Osteoblast (primary cell): Measurements from ENCODE around the gene PROC. TPM values are rescaled to one million over a fixed set of nuclear protein-coding genes. Genes with fewer than 3 reads are reported as not detected.

Experiments used
- DNase-seq: peaks from one replicate; pipeline ENCODE4 v3.0.0; 2011; ENCODE audit warnings: low spot score, mixed read lengths; ENCODE audit not compliant: insufficient read length; ENCODE audit errors: missing footprints
- H2AFZ ChIP-seq: 2 replicates; pipeline ENCODE4 v1.6.0; 2011; ENCODE audit warnings: mild to moderate bottlenecking, low read length
- H3K27ac ChIP-seq: 2 replicates; pipeline ENCODE4 v1.5.1; 2011; ENCODE audit warnings: mild to moderate bottlenecking, low read depth, low read length, moderate library complexity
- H3K27me3 ChIP-seq: 2 replicates; pipeline ENCODE4 v1.6.0; 2012; ENCODE audit warnings: mild to moderate bottlenecking, control low read depth, inconsistent platforms, low read length, moderate library complexity; ENCODE audit not compliant: insufficient read depth
- H3K36me3 ChIP-seq: 2 replicates; pipeline ENCODE4 v1.5.1; 2011; ENCODE audit warnings: mild to moderate bottlenecking, low read length, control low read depth, moderate library complexity; ENCODE audit not compliant: insufficient read depth
- H3K4me1 ChIP-seq: 2 replicates; pipeline ENCODE4 v1.5.1; 2011; ENCODE audit warnings: mild to moderate bottlenecking, low read length, control low read depth, moderate library complexity; ENCODE audit not compliant: insufficient read depth
- H3K4me2 ChIP-seq: 2 replicates; pipeline ENCODE4 v1.6.0; 2011; ENCODE audit warnings: mild to moderate bottlenecking, low read length; ENCODE audit not compliant: insufficient read depth
- H3K4me3 ChIP-seq: fragments of 200-600 bp; sonication (generic); 3 replicates; pipeline ENCODE4 v1.5.1; 2012; ENCODE audit warnings: mild to moderate bottlenecking, low read length, inconsistent platforms; ENCODE audit not compliant: insufficient read depth
- H3K79me2 ChIP-seq: 2 replicates; pipeline ENCODE4 v1.6.0; 2012; ENCODE audit warnings: mild to moderate bottlenecking, low read length, control low read depth, inconsistent platforms; ENCODE audit not compliant: insufficient read depth
- H3K9me3 ChIP-seq: 2 replicates; pipeline ENCODE4 v1.5.1; 2011; ENCODE audit warnings: low read depth, low read length, control low read depth
- H4K20me1 ChIP-seq: 2 replicates; pipeline ENCODE4 v1.6.0; 2012; ENCODE audit warnings: mild to moderate bottlenecking, low read length, control low read depth; ENCODE audit not compliant: insufficient read depth
- total RNA-seq: library from RNA; depleted of rRNA; stranded (reverse); fragments of >200 nt; gene quantifications from 2 replicates; pipeline ENCODE4 v1.2.3, GENCODE V29; 2012
- TF ChIP-seq, protein P1 (sequence below): IDR thresholded peaks from 2 replicates; pipeline ENCODE4 v1.5.1; 2011; ENCODE audit warnings: mild to moderate bottlenecking, low read depth, low read length, moderate library complexity; ENCODE audit errors: extremely low read depth

Gene PROC
- total RNA-seq, 1 donor: not detected

DNA sequence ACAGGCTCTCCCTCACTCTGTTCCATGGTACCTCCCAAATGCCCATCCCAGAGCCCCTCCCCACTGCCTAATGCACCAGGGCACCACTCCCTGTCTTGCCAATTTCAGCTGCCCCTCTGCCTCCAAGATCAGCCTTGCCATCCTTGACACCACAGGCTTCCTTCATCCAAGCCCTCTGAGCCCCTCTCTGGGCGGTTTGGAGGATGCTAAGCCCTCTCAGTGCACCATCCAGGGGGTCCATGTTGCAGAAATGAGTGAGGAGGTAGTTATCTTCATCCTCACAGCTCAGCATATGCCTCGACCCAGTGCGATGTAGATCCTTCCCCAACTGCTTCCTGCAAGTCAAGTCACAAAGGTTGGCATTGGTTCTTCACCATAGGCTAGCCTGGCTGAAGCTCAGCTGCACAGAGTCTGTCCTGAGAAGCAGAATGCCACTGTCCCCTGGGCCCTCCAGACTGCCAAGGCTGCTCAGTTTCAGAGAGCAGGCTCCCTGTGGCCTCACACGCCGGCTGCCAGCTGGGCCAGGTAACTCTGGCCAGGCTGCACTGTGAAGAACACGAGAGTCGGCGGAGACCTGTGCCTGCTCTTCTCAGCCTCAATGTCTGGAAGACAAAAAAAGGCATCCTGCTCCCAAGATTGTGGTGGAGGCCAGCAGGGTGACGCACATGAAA, 20.5 kb upstream of the PROC start:
- Histone ChIP-seq H3K27ac (no peak overlapping the region), H3K4me3 (no peak overlapping the region), H3K27me3 (no peaks in the 10 kb centered on the region), H3K36me3 (no peaks in the 10 kb centered on the region), H3K79me2 (no peaks in the 10 kb centered on the region), H3K4me2 (peak overlapping the region; percentile 55), H3K9me3 (no peaks in the 10 kb centered on the region), H3K4me1 (peaks cover 17% of the 10 kb centered on the region), H2AFZ (peak overlapping the region; percentile 48), H4K20me1 (no peaks in the 10 kb centered on the region)
- DNase-seq: no peak
- TF ChIP-seq, protein P1, sequence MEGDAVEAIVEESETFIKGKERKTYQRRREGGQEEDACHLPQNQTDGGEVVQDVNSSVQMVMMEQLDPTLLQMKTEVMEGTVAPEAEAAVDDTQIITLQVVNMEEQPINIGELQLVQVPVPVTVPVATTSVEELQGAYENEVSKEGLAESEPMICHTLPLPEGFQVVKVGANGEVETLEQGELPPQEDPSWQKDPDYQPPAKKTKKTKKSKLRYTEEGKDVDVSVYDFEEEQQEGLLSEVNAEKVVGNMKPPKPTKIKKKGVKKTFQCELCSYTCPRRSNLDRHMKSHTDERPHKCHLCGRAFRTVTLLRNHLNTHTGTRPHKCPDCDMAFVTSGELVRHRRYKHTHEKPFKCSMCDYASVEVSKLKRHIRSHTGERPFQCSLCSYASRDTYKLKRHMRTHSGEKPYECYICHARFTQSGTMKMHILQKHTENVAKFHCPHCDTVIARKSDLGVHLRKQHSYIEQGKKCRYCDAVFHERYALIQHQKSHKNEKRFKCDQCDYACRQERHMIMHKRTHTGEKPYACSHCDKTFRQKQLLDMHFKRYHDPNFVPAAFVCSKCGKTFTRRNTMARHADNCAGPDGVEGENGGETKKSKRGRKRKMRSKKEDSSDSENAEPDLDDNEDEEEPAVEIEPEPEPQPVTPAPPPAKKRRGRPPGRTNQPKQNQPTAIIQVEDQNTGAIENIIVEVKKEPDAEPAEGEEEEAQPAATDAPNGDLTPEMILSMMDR: no peak

DNA sequence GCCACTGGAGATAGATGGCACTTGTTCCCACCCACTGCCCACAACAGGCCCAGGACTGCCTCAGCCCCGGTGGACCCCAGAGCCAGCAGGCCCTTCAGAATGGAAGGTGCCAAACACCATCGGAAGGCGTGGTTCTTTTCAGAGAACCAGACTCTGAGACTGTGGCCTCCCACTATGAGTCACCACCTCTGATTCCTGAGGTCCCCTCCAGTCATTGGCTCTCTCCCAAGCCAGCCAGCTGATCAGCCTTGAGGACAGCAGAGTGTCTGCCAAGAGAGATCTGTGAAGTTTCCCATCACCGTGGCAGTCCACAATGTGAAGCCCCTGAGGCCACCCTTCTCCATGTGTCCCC, 20.0 kb upstream of the PROC start:
- Histone ChIP-seq H3K36me3 (no peaks in the 10 kb centered on the region), H3K27me3 (no peaks in the 10 kb centered on the region), H4K20me1 (no peaks in the 10 kb centered on the region), H3K4me3 (peak overlapping the region; percentile 6), H2AFZ (peak overlapping the region; percentile 48), H3K4me2 (peak overlapping the region; percentile 55), H3K27ac (no peak overlapping the region), H3K79me2 (no peaks in the 10 kb centered on the region), H3K9me3 (no peaks in the 10 kb centered on the region), H3K4me1 (peaks cover 12% of the 10 kb centered on the region)
- peak; percentile 99 for DNase-seq
- TF ChIP-seq, protein P1: no peak

DNA sequence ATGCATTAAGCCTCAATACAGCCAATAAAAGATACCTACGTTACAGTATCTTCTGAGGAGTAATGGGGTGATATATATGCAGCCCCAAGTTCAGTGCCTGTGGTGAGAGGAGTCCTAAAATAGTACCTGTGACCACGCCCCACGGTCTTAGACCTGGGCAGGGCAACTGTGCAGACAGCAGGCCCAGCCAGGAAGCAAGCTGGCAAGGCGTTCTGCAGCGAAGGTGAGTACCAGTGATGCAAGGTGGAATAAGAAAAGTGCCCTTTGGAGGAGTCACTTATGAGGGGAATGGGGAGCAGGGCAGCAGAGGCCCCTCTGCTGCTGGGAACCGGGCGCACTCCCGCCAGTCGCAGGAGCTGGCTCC, 17.7 kb upstream of the PROC start:
- Histone ChIP-seq H3K4me2 (no peak overlapping the region), H3K27me3 (no peaks in the 10 kb centered on the region), H3K27ac (no peak overlapping the region), H3K4me3 (no peak overlapping the region), H3K79me2 (no peaks in the 10 kb centered on the region), H3K36me3 (no peaks in the 10 kb centered on the region), H4K20me1 (no peaks in the 10 kb centered on the region), H2AFZ (no peak overlapping the region), H3K9me3 (no peaks in the 10 kb centered on the region), H3K4me1 (peaks cover 12% of the 10 kb centered on the region)
- TF ChIP-seq, protein P1: no peak
- no peak for DNase-seq

DNA sequence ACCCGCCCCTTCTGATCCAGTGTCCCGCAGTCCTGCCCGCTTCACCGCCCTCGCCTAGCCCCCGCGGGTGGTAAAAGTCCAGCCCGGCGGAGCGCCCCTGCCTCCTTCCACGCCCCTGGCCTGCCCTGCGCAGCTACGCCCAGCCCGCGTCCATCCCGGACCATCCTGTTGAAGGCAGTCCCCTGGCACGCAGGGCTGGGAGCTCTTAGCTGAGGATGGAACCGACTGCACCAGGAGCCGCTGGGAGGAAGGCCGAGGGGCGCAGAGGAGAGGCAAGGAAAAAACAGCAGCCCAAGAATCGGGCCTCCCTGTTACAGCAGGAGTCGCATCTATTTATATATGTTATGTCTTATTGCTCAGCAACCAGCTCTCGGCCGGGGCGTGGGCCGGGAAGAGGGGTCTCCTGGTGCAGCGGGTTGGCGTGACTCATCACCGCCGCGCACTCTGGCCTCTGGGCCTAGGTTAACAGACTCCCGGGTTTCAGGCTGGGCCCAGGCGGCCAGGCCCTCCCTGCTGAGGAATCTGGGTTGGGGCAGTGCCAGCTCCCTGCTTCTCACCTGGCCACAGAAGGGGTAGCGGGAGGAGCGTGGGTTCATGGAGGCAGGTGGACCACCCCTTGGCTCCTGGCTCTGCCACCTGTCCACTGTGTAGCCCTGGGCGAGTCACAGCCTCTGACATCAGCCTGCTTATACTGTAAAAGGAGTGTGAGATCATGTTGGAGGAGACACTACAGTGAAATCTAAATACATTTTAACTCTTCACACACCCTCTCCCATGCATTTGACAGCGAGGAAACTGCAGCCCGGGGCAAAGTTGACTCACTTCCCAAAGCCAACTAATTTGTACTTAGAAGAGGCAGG, 17.1 kb upstream of the PROC start:
- Histone ChIP-seq H2AFZ (no peak overlapping the region), H4K20me1 (no peaks in the 10 kb centered on the region), H3K36me3 (no peaks in the 10 kb centered on the region), H3K4me3 (no peak overlapping the region), H3K4me2 (no peak overlapping the region), H3K27me3 (no peaks in the 10 kb centered on the region), H3K4me1 (peaks cover 12% of the 10 kb centered on the region), H3K9me3 (no peaks in the 10 kb centered on the region), H3K79me2 (no peaks in the 10 kb centered on the region), H3K27ac (no peak overlapping the region)
- TF ChIP-seq, protein P1: no peak
- DNase-seq: no peak
